Ammon's horn (tissue), 1 donor: ENCODE data around the gene DEGS1.

ENCODE experiments used
- DNase-seq: peaks from one replicate; pipeline ENCODE4 v3.0.0-alpha.2; 2016; ENCODE audit warnings: low spot score

DEGS1 gene

DNA sequence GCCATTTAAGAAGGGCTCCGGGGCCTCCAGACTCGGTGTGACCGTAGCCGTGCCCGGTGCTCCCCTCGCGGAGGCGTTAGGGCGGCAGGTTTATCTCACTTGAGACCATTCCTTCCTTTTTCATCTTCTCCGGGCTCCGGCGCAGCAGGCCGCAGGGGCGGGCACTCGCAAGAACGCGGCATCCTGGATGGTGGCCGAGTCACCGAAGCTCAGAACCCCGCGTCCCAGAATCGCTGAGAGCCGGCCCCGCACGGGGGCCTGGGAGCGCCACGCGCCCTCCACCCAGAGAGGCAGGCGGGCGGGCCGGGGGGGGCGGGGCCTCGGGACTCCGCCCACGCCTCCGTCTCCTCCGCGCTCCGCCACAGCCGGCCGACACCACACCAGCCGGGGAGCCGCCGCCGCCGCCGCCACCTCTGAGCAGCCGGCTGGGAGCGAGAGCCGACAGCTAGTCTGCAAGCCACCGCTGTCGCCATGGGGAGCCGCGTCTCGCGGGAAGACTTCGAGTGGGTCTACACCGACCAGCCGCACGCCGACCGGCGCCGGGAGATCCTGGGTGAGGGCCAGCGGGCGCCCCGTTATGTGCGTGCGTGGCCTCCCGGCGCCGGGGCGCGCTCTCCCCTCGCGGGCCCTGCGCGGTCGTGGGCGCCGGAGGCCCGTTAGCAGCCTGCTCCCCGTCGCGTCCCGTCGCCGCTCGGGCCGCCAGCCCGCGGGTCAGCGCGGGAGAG is at the start of gene DEGS1:
DEGS1 (plus strand) TSS at position 375 of the 725 bp plus-strand sequence; CDS start at position 472, 97 bp downstream.
- peak; percentile 86 for DNase-seq

DNA sequence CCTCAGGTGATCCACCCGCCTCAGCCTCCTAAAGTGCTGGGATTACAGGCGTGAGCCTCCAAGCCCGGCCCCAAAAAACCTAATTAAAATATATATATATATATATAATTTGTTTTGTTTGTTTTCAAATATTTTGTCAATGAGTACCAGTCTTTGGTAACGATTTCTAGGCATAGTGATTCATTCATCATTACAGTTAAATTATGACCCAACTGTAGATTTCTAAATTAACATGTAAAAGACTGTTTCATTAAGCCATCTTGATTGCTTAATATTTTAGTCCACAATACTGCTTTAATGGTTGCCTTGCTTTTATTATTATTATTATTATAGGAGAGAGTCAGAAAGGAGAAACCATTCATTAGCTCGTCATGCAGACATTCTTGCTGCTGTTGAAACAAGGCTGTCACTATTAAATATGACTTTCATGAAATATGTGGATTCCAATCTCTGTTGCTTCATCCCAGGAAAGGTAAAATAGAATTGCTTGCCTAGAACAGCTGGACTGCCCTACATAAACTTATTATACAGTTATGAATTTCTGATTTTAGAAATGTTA is 49.2 kb upstream of the DEGS1 start:
- DNase-seq: no peak

DNA sequence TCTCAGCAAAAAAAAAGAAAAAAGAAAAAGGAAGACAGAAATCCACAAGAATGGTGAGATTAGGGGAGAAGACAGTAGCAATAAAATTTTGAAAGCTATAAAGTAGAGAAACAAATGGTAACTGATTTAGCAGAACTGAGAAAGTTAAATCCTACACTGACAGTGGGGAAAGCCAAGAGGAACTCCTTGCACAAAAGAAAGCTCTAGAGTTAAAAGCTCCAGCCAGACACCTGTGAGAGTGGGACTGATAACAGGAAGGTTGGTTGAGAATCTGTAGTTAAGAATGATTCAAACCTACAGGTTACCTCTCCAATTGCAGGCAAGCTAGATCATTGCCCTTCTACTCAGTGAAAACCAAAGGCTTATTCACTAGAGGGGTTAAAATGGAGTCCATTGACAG is 45.5 kb upstream of the DEGS1 start:
- no peak for DNase-seq

DNA sequence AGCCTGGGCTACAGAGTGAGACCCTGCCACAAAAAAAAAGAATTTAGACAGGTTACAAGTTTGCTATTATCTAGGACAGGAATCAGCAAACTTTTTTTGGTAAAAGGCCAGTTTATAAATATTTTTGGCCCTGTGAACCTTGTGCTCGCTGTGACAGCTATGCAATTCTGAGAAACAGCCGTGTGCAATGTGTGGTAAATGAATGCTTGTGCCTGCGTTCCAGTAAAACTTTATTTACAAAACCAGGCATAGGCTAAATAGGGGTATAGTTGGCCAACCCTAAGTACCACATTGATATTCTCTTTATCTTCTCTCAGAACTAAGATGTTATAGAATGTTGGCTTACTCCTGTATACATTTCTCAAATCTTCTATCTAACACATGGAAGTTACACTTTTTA is 44.8 kb upstream of the DEGS1 start:
- DNase-seq: no peak

DNA sequence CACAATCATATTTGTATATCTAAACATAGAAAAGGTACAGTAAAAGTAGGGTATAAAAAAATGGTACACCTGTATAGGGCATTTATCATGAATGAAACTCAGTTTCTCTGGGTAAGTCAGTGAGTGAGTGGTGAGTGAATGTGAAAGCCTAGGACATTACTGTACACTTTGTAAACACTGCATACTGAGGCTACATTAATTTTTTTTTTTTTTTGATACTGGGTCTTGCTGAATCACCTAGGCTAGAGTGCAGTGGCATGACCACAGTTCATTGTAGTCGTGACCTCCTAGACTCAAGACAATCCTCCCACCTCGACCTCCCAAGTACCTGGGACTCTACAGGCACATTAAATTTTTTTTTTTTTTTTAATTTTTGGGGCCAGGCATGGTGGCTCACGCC is 41.3 kb upstream of the DEGS1 start:
- no peak for DNase-seq

DNA sequence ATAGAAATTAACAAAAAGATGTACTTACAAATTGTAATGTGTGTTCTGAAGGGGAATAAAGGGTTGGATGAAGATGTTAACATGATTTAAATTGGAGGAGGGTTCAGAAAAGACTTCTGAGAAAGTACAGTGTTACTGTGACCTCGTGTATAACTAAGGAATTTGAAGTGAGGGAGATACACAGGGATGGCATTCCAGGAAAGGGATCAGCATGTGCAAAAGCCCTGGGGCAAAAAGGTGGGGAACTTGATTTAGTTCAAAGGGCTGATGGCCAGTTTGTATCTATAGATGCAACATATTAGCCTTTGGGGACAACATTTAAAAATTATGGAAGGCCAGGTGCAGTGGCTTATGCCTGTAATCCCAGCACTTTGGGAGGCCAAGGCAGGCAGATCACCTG is 33.3 kb upstream of the DEGS1 start:
- DNase-seq: no peak

DNA sequence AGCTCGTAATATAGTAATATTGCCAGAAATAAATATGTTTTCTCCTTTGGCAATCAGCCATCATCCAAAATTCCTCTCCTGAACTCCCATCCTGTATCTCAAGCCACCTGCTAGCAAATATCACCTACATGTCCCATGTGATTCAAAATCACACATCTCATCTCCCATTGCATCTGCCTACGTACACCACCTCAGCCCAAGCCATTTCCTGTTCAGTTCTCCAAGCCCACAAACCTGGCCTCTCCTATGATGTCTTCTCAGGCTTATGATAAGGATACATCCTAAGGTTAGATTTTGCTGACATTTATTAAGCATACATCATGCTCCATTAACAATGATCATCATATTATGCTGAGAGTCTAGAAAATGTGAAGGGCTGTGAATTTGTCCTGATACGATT is 31.9 kb upstream of the DEGS1 start:
- DNase-seq: no peak

DNA sequence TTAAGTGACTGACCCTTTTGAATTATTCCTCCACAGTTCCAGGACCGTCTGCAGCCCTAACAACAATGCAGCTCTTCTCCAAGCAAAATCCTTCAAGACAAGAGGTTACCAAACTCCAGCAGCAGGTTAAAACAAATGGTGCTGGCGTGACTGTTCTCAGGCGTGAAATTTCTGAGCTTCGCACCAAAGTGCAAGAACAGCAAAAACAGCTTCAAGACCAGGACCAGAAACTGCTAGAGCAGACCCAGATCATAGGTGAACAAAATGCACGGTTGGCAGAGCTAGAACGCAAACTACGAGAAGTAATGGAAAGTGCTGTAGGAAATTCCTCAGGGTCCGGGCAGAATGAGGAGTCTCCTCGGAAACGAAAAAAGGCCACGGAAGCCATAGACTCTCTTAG is 25.7 kb upstream of the DEGS1 start:
- DNase-seq: no peak

DNA sequence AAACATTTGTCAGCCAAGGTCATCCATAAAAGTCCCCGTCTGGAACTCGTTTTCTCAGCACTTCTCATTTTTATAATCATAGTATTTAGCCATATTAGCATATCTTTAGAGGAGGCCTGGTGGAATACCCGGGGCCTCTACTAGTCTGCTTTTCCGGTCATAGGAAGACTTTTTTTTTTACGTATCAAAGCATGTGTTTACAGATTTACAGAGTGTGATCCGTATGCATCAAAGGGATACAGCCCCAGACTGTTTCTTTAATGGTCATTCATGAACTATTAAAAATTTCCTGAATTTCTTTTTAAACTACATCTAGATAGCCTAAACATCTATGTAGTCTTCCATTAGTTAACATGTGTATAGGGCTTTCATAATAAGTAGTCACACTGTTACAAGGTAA is 23.5 kb upstream of the DEGS1 start:
- no peak for DNase-seq

DNA sequence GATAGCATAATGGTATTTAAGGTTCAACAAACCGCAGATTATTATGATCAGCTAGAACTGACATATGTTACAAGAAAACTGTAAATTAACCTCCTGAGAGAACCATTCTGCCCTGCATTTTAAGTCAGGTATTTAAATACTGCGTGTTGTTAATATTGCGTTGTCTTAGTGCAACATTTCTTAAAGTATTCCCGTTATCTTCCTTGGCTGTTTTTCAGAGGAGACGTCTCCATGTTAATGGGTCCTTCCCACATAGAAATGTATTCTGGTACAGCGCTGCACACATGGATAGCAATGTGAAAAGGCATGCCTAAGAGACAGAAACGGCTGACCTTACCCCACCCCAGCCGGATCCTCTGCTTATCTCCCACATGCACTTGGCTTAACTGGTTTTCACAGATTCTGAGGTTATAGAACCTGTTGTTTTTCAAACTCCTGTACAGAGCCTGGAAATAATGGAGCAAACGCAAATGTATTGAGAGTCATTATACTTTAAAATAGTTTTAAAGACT is 22.8 kb upstream of the DEGS1 start:
- no peak for DNase-seq

DNA sequence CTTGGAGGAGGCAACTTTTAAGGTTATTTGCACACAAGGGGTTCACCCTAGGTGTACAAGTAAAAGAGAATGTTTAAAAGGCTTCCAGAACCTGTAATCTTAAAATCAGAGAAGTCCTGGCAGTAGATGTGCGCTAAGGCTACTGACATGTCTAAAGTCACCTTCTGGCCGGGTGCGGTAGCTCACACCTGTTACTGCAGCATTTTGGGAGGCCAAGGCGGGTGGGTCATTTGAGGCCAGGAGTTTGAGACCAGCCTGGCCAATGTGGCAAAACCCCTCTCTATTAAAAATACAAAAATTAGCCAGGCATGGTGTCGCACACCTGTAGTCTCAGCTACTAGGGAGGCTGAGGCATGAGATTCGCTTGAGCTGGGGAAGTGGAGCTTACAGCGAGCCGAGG is 20.3 kb upstream of the DEGS1 start:
- DNase-seq: no peak

DNA sequence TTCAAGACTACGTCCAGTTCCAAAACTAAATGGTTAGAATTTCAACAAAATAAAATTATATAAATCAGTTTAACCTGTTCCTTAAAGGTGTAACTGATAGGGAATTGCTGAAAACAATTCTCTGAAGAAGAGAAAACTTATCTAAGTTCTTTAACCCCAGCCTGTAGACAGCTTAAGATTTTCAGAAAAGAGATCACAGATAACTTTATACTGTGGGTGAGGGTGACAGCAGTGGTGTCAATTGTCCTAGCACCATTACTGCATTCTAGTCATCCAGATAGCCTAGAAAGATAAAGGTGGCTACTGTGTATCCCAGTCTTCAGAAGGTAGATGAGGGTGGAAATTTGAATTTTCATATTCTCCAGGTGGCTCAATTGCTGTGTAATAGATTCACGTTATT is 19.7 kb upstream of the DEGS1 start:
- no peak for DNase-seq

DNA sequence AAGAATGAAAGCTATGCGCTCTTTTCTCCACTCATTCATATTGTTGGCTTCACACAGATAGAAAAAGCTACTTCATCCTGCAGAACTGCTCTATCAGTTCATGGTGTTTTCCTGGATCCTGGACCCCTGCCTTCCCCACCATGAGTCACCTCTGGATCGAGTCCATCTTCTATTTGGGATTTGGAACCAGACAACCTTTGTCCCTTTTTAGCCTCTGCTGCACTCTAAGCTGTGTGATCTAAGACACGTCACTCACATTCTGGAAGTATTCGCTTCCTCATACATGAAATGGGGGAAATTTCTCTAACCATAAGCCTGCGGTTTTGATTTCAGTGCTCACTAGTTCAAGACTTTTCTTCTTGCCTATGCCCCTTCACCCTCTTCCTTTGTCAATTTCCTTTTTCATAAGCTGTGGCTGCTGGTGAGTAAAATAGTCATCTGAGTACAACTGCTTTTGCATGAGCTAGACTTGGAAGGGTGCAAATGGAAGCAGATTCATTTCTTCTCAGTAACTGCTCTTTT is 14.1 kb upstream of the DEGS1 start:
- DNase-seq: peak; percentile 58

DNA sequence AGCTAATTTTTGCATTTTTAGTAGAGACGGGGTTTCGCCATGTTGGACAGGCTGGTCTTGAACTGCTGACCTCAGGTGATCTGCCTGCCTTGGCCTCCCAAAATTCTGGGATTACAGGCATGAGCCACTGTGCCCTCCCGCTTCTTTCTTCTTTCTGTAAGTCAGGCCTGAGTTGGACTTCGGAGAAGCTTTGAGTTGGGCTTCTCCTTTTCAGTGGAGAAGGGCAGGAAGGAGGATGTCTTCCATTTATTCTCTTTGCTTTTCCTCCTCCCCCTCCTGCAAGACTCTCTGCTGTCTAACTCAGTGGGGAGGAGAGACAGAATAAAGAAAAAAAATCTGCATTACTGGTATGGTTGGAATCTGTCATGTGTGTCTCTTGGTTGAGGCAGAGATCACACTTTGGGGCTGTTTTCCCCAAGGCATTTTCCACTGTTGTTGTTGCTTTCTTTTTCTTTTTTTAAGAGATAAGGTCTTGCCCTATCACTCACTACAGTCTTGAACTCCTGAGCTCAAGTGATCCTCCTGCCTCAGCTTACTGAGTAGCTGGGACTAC is 13.2 kb upstream of the DEGS1 start:
- no peak for DNase-seq

DNA sequence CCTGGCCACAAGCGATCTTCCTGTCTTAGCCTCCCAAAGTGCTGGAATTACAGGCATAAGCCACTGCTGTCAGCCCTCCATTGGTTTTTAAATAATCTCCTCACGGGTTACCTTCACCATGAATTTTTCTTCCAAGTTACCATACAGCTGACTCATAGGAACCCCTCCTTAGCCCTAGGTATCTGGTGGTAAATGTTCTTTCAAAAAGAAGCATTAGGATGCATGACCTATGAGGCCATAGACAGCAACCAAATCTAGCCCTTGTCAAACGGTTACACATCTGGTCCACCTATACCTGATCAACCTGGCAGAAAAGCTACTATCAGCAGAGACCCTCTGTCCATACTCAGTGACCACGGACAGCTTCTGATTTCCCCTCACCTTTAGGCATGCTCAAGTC is 12.7 kb upstream of the DEGS1 start:
- no peak for DNase-seq

DNA sequence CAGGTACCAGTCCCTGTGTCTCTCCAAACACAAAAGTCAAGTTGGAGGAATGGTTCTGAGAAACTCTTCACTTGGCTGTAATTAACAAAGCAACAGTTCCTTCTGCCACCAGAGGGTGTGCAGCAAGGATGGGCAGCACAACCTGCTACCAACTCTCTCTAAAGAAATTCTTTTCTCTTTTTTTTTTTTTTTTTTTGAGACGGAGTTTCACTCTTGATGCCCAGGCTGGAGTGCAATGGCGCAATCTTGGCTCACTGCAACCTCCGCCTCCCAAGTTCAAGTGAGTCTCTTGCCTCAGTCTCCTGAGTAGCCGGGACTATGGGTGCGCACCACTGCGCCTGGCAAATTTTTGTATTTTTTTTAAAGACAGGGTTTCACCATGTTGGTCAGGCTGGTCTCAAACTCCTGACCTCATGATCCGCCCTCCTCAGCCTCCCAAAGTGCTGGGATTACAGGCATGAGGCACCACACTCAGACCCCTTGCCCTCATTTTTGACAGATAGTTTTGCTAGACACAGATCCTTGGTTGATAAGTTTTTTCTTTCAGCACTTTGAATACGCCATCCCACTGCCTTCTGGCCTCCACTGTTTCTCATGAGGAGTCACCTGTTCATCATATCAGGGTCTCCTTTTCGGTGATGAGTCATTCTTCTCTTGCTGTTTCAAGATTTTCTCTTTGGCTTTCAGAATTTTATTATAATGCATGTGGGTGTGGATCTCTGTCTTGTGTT is 12.1 kb upstream of the DEGS1 start:
- peak; percentile 24 for DNase-seq

DNA sequence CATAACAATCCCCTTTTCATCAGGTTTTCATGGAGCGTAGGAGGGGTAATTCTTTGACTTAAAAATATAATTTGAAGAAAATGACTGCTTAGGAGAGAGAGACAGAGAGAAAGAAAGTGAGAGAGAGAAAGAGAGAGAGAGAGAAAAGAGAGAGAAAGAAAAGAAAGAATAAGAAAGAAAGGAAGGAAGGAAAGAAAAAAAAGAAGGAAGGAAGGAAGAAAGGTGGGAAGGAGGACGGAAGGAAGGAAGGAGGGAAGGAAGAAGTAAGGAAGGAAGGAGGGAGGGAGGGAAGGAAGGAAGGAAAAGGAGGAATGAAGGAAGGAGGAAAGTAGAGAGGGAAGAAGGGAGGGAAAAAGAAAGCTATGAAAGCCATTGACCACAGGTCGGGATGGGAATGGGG is 10.8 kb upstream of the DEGS1 start:
- no peak for DNase-seq

DNA sequence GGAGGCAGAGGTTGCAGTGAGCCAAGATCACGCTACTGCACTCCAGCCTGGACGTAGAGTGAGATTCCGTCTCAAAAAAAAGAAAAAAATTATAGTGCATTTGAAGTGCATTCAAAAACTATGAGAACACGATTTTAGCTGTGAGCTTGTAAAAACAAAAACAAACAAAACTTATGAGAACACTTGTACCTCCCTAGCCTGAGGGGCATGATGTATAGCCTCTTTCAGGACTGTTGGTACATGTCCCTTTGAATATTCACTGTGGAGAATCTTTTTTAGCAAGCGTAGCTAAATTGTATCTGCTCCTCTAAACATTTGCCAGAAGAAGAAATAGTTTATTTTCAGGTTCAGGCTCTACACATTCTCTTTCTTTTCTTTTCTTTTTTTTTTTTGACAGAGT is 9.5 kb upstream of the DEGS1 start:
- no peak for DNase-seq

DNA sequence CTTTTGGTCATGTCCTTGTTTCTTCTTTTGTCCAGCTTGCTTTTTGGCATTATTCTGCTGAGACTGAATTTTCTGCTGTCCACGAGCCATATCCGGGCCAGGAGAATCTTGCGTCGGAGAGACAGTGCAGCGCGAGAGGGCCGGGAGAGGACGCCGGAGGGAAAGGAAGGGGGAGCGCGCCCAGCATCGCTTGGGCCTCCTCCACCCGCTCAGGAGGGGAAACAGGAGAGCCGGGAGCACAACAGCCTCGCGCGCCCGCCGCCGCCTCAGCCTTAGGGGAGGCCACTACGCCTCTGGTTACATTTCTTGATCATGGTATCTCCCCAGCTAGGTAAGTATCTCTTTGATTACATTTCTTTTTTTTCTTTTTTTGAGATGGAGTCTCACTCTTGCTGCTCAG is 7.4 kb upstream of the DEGS1 start:
- DNase-seq: peak; percentile 61

DNA sequence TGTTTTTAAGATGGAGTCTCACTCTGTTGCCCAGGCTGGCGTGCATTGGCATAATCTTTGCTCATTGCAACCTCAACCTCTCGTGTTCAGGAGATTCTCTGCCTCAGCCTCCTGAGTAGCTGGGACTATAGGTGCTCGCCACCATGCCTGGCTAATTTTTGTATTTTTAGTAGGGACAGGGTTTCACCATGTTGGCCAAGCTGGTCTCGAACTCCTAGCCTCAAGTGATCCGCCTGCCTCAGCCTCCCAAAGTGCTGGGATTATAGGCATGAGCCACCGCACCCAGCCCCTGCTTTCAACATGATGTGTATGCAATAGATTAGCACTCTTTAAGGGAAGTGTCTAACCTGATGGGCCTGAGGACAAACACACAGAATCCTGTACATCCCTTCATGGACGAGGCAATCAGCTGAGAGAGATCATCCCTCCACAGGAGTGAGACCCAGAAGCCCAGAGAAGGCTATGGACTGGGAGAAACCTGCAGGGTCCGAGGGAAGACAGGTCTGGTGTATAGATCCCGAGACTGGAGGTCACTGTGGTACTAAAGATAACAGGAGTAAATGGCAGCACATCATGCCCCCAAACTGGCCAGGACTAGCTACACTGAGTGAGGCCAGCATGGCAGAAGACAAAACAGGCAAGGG is 5.6 kb upstream of the DEGS1 start:
- no peak for DNase-seq

DNA sequence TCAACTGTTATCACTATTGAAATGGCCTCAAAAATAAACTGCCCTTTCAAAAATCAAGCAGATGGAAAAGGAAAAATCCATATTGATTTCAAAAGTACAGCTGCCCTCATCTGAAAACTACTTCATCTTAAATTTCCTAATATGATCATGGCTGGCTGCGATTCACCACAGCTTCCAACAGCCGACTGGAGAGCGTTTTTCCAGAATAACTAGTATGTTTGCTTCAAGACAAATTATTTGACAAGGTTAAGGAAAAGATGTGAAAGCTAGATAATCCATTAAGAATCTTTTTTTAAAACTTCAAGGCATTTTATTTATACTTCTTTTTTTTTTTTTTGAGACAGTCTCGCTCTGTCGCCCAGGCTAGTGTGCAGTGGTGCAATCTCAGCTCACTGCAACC is 4.1 kb upstream of the DEGS1 start:
- DNase-seq: no peak

DNA sequence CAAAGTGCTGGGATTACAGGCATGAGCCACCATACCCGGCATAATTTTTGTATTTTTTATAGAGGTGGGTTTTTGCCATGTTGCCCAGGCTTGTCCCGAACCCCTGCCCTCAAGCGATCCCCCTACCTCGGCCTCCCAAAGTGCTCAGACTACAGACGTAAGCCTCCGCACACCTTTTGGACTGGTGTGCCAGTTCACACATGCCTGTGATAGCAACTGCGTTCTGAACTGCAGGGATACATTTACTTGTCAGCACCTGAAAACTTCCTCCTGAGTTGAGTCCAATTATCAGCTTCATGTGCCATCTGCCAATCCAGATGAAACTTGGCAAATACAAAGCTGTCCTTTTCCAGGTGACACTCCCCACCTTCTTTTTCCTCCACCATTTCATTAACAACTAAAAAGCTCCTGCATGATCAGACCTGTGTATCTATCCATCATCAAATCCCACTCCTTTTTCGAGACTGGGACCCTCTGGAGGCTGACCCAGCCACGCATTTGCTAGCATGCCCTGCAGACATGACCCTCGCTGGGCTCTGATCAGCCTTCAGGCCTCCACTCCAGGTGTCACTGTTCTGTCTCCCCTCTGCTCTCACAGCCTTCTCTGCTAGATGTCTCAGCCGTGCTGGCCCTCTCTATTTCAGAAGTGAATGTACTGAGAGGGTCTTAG is 2.1 kb upstream of the DEGS1 start:
- DNase-seq: no peak
